ENCODE measurements around the gene FBP1.

Gene FBP1

DNA sequence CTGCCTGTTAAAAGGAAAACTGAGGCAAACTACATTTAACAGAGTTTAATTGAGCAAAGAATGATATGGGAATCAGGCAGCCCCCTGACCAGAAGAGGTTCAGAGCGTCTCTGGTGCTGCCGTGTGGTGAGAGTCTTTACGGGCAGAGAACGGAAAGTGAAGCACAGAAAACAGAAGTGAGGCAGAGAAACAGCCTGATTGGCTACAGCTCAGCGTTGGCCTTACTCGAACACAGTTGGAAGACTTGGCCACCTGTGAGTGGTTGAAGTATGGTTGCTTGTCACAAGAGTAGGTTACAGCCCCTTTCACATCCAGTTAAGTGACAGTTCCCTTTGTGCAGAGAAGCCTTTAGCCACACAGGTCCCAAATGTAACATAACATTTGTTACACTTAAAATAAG, 16.9 kb upstream of the FBP1 start:
- DNase-seq (ENCODE audit: low read depth, low spot score): no peak

DNA sequence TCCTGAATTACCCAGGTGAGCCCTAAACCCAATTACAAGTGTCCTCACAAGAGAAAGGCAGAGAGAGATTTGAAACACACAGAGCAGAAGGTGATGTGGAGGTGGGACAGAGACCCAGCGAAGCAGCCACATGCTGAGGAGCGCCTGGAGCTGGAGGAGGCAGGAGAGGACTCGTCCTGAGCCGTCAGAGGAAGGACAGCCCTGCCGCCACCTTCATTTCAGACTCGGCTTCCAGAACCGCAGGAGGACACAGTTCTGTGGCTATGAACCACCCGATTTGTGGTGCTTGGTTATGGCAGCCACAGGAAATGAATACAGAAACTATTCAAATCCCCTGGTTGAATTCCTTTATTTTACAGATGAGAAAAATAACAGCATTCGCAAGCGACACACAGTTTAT, 16.4 kb upstream of the FBP1 start:
- DNase-seq (ENCODE audit: low read depth, low spot score): no peak

DNA sequence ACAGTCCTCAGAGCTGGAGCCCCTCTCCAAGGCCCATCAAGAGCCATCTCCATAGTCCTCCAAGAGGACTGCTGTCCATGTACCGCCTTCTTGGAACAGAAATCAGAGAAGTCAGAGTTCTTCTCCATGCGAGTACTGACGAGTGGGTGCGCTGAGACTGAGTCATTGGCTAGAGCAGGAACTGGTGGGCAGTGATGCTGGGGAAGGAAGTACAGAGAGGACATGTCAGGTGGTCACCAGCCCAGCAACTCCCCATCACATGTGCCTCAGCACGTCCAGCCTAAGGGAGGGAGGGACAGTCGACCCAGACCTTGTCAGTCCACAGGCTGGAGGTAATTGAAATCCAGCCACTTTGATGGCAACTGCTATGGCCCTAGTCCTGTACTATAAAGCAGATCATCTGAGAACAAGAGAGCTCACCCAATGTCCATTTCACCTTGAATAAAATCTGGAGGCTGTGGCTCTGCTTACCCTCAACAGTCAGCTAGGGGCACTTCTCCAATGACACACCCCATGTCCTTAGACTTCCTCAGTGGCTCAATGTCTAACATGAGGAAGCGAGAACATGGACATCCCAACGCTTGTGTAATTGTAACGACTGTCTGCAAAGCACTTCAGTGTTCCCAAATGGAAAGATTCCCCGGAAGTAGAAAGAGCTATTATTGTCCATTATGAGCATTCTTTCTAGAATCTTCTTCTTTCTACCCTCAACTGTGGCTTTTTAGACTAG, 15.0 kb upstream of the FBP1 start:
- no peak for DNase-seq (ENCODE audit: low read depth, low spot score)

DNA sequence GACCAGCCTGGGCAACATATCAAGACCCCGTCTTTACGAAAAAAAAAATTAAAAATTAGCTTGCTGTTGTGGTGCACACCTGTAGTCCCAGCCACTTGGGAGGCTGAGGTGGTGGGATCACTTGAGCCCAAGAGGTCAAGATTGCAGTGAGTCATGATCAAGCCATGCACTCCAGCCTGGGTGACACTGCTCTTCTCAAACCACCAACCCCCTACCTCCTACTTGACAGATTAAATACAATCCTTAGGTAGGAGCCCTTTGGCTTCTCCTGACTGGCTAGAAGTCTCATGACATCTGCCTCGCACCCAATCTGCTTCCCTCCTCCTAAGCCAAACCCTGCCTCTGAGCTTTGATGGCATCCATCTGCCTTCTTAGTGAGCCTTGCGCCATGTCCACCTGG, 11.6 kb upstream of the FBP1 start:
- no peak for DNase-seq (ENCODE audit: low read depth, low spot score)

GRCh38 chr9:94649100-94649819, 9.9 kb upstream of the FBP1 start:
- no peak for DNase-seq (ENCODE audit: low read depth, low spot score)

DNA sequence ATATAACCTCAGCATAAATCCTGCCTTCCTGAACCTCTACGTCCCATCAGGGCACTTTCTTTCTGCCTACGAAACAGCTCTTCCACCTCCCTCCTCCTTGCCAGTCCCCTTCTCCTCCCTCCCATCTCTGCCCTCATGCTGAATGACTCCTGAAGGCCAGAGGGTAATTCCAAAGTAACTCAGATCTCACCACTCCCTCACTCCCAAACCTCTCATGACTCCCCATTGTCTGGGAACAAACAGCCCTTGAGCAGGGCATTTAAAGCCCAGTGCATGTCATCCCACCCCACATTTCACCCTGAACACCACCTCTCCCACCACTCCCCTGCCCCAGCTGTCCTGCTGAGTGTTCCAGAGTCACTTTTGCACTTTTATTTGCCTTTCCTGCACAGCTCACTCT, 8.9 kb upstream of the FBP1 start:
- DNase-seq (ENCODE audit: low read depth, low spot score): no peak

- no peak for DNase-seq (ENCODE audit: low read depth, low spot score)
Measured at GRCh38 chr9:94645901-94646300, 6.6 kb upstream of the FBP1 start.

GRCh38 chr9:94644543-94644942, 5.2 kb upstream of the FBP1 start:
- no peak for DNase-seq (ENCODE audit: low read depth, low spot score)

- no peak for DNase-seq (ENCODE audit: low read depth, low spot score)
Measured at GRCh38 chr9:94643741-94644140, 4.4 kb upstream of the FBP1 start.

DNA sequence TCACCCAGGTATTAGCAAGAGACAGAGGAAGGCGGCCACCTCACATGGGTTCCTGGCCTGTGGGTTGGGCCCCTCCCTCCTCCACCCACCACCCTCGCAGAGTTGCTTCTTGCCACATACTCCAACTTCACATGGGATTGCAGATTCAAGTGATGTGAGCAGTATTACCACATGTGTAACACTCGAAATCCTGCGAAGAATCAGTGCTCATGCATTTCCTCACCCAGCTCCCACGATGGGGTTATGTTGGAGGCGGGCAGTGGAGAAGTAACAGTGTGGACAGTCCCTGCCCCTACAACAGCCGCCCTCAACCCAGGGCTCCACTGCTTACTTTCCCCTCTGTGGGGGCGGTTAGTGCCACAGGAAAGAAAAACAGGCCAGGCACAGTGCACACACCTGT, 3.9 kb upstream of the FBP1 start:
- DNase-seq (ENCODE audit: low read depth, low spot score): no peak

GRCh38 chr9:94642501-94642900, 3.2 kb upstream of the FBP1 start:
- DNase-seq (ENCODE audit: low read depth, low spot score): no peak

DNA sequence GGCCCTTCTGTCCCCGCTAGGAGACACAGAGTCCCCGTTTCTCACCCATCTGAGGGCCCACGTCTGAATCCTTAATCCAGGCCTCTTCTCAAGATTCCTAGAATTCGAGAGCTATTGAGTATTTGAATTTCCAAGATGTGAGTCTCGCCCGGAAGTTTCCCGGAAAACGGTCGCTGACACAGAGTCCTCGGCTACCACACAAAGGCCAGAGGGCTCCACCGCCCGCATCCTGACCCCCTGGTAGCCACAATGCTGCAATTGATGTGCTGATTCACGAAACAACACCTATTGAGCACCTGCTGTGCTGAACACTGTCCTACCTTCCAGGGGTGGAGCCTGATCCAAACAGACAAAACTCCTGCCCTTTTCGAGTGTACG, 670 bp upstream of the FBP1 start:
- no peak for DNase-seq (ENCODE audit: low read depth, low spot score)

DNA sequence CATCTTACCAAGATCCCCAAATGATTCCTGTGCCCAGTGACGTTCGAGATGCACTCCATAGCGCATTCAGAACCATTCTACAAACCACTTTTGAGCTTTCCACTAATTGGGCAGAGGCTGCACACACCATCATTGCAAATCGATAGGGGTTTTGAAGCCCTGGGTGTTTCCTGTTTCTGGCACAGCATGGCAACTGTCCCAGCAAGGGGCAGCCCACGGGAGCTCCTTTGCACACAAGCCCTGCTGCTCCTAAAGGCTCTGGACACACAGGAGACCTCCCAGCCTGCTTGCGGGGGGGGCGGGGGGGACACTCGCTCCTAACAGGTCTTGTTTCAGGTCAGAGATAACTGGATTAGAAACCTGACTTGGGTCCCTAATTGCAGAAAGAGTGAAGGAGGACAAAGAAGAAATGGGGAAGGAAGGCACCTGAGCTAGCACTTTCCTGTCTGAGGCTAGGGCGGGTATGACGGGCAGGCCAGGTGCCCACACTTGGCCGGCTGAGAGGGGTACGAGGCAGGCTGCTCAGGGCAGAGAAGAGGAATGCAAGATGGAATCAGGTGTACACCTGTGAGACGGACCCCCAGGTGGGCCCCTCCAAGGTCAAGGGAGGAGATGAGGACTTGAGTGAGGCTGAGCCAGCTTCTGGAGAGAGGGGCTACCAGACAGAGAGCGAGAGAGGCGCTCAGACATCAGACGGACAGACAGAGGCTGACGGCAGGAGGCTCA, 820 bp downstream of the FBP1 start:
- DNase-seq (ENCODE audit: low read depth, low spot score): no peak

- DNase-seq (ENCODE audit: low read depth, low spot score): no peak
Measured at GRCh38 chr9:94632737-94633136, 6.6 kb downstream of the FBP1 start.

DNA sequence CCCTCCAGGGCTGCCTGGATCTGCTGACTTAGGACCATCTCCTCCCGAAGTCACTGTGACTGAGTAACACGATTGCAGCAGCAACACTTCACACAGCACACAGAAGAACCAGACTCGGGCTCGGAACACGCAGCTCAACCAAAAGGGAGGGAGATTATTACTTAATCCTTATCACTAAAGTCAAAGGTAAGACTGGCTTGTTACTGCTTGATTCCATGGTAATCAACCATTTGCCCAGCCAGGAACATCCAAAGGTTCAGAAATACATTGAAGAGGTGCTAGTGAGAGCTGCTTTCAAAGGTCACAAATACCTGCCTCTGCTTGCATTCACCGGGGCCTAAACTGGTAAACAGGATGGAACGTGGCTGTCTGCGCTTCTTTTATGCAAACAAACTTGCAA, 7.7 kb downstream of the FBP1 start:
- DNase-seq (ENCODE audit: low read depth, low spot score): no peak

DNA sequence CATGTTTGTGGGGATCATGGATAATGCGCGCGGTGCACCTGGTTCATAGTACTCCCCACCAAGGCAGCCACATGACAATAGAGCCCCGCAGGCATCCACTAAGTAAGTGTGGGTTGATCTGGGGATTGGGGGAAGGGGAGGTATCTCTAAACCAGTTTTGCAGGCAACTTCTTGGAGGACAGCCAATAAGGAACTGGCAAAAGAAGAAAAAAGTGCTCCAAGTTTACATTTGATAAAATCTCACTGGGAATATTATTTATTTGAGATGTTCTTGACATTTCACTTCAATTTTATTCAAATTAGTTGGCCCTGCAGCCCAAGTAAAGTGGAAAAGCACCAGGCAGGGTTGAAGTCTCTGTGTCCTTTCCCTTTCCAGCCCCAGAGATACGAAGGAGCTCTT, 8.5 kb downstream of the FBP1 start:
- DNase-seq (ENCODE audit: low read depth, low spot score): no peak

GRCh38 chr9:94630281-94630680, 9.0 kb downstream of the FBP1 start:
- DNase-seq (ENCODE audit: low read depth, low spot score): no peak

DNA sequence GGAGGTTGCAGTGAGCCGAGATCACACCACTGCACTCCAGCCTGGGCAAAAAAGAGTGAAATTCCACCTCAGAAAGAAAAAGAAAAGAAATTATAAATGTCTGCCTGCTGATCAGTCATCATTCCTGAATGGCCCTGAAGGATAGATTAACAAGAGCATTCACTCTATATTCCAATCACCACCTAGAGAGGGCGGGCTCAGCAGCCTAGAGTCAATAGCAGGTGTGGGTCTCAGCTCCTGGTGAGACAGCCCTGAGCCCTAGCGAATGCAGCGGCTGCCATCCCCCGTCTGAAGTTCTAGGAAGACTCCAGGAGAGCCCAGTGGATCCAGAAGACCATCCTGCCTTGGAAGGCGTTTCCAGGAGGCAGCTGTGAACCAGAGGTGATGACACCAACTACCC, 12.0 kb downstream of the FBP1 start:
- no peak for DNase-seq (ENCODE audit: low read depth, low spot score)

DNA sequence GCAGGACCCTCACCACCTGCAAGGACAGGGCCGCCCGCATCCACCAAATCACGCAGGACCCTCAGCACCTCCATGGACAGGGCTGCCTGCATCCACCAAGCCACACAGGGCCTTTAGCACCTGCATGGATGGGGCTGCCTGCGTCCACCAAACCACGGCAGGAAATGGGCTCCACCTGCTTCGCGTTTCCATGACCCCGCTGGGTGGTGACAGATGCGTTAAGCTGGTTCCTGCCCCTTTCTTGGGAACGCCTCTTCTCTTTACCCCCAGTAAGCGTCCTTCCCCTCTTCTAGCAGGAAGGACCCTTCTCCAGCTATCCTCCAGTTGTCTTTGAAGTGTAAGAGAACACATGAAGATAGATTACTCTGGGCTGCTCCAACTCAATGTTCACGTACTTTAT, 13.5 kb downstream of the FBP1 start:
- DNase-seq (ENCODE audit: low read depth, low spot score): no peak

- DNase-seq (ENCODE audit: low read depth, low spot score): no peak
Measured at GRCh38 chr9:94624629-94625028, 14.7 kb downstream of the FBP1 start.

DNA sequence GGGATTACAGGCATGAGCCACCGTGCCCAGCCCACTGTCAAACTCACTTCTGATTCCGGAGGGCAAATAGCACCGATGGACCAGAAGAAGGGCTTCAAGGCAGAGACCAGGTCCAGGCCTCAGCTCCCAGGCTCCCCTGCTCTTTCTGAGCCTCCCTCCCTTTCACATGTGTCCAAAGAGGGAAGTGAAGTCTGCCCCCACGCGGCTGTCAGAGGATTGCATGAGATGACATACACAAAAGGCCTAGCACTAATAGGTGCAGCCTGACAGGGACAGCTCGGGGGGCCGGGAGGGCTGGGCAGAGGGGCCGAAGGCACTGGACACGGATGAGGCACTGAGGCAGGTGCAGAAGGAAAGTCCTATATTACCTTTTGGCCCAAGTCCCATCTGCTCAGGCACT, 16.1 kb downstream of the FBP1 start:
- no peak for DNase-seq (ENCODE audit: low read depth, low spot score)

GRCh38 chr9:94622087-94622800, 17.1 kb downstream of the FBP1 start:
- no peak for DNase-seq (ENCODE audit: low read depth, low spot score)
